ENCODE measurements around the gene CADM2. TPM values are rescaled to one million over a fixed set of nuclear protein-coding genes. Genes with fewer than 3 reads are reported as not detected.

CADM2 gene
- total RNA-seq, 1 experiment from 2014 or later: not detected

DNA sequence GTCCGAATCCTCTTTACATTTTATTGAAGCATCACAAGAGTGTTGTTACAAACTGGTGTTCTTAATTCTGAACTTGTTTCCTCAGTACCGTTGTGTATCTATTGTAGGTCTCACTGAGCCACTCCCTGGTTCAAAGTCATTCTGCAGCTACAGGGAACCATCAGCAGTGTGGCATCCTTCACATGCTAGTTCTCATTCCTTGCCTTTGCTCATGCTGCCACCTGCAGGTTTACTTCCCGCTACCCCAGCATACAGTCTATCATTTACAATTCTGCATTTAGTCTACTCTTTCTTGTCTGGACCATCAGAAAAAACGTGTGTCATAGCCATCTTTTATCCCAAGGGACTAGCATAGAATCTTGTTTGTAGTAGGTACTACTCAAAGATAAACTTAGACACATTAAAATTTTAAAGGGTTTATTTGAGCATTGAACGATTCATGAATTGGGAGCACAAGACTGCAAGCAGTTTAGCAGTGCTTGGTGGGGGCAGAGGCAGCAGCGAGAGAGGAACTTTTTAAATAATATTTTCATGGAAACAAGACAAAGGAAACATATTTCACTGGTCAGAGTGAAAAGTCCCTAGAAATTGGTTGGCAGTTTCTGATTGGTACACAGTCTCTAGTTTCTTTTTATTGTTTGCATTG lies 402.1 kb downstream of the CADM2 start:
- BruUV-seq (replicated peaks): no TSS peak
- Histone ChIP-seq H2AFZ (ENCODE audit: low read depth, low read length, poor library complexity, severe bottlenecking) (no peak overlapping the region), H4K20me1 (ENCODE audit: insufficient read depth) (no peaks in the 10 kb centered on the region), H3K4me1 (ENCODE audit: control insufficient read depth in 1 of 2, insufficient read depth in 2 of 2, low read length in 2 of 2) (no peaks in the 10 kb centered on the region), H3K9me2 (ENCODE audit: insufficient read depth) (no peaks in the 10 kb centered on the region), H3K79me2 (ENCODE audit: insufficient read depth, low read length) (no peaks in the 10 kb centered on the region), H3K27ac (ENCODE audit: low read depth, low read length) (no peak overlapping the region), H3K27me3 (ENCODE audit: insufficient read depth, low read length) (no peaks in the 10 kb centered on the region), H3K36me3 (ENCODE audit: control insufficient read depth in 1 of 2, insufficient read depth in 2 of 2, low read length in 2 of 2) (no peaks in the 10 kb centered on the region), H3K9me3 (ENCODE audit: control insufficient read depth in 1 of 2, insufficient read depth in 1 of 2, low read depth in 1 of 2, low read length in 2 of 2) (peaks cover 4 to 25% of the 10 kb centered on the region in 2 experiments; a peak in 2 of 4 replicates), H3K4me2 (ENCODE audit: low read length) (no peak overlapping the region), H3K4me3 (replicated peaks in 1 of 2; ENCODE audit: low read depth in 1 of 2, low read length in 2 of 2) (no peak overlapping the region), H3K9ac (ENCODE audit: low read length) (no peak overlapping the region)
- POLR2A ChIA-PET: no interaction called here
- TF ChIP-seq SIN3A (IDR thresholded peaks at IDR 0.05; ENCODE audit: low read depth): no peak
- peak; percentile 41 for TF ChIP-seq TCF7L2 (IDR thresholded peaks at IDR 0.05; ENCODE audit: borderline replicate concordance, extremely low read depth, insufficient read depth, insufficient read length)
- ATAC-seq: no peak
- intact Hi-C loops (cut with micrococcal nuclease): no loop called here
- CTCF ChIA-PET: no interaction called here
- DNase-seq (ENCODE audit: low read depth, low spot score): no peak
- RAD21 ChIA-PET (ENCODE audit: low non-redundant PET in 1 of 2, low total read pairs in 2 of 2, uncharacterized antibody in 2 of 2, unreplicated experiment in 2 of 2): no interaction called here

DNA sequence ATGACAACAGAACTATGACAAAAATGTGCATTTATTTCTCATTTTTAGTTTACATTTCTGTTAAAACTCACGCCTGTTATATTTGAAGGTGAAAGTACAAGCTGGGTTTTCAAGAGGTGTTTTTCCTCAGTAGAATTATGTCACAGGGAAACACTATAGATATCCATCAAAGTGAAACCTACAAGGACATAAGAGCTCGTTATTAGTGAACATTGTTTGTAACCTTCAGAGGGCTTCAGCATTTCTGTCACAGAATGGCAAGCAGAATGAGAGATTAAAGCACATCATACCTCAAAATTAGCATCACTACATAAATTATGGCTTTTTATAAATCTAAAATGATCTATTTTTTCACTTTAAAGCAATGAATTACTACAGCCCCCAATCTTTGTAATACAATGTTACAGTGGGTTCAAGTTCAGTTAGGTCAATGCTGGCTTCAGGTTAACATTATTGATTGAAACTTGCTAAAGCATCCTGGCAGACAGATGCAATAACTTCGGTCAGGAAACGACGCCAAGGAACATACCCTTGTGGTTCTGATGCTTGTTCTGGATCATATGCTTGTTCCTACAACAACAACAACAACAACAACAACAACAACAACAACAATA lies 405.6 kb downstream of the CADM2 start:
- POLR2A ChIA-PET: no interaction called here
- TF ChIP-seq FOSL1 (IDR thresholded peaks at IDR 0.05; ENCODE audit: low read depth): no peak
- no peak for TF ChIP-seq CBX3 (IDR thresholded peaks at IDR 0.05; ENCODE audit: low read depth)
- TF ChIP-seq, protein P1, sequence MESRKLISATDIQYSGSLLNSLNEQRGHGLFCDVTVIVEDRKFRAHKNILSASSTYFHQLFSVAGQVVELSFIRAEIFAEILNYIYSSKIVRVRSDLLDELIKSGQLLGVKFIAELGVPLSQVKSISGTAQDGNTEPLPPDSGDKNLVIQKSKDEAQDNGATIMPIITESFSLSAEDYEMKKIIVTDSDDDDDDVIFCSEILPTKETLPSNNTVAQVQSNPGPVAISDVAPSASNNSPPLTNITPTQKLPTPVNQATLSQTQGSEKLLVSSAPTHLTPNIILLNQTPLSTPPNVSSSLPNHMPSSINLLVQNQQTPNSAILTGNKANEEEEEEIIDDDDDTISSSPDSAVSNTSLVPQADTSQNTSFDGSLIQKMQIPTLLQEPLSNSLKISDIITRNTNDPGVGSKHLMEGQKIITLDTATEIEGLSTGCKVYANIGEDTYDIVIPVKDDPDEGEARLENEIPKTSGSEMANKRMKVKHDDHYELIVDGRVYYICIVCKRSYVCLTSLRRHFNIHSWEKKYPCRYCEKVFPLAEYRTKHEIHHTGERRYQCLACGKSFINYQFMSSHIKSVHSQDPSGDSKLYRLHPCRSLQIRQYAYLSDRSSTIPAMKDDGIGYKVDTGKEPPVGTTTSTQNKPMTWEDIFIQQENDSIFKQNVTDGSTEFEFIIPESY (IDR thresholded peaks at IDR 0.05; ENCODE audit: extremely low read depth, insufficient replicate concordance, low read length): no peak
- TF ChIP-seq, protein P2, sequence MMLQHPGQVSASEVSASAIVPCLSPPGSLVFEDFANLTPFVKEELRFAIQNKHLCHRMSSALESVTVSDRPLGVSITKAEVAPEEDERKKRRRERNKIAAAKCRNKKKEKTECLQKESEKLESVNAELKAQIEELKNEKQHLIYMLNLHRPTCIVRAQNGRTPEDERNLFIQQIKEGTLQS (IDR thresholded peaks at IDR 0.05): no peak
- TF ChIP-seq, protein P3, sequence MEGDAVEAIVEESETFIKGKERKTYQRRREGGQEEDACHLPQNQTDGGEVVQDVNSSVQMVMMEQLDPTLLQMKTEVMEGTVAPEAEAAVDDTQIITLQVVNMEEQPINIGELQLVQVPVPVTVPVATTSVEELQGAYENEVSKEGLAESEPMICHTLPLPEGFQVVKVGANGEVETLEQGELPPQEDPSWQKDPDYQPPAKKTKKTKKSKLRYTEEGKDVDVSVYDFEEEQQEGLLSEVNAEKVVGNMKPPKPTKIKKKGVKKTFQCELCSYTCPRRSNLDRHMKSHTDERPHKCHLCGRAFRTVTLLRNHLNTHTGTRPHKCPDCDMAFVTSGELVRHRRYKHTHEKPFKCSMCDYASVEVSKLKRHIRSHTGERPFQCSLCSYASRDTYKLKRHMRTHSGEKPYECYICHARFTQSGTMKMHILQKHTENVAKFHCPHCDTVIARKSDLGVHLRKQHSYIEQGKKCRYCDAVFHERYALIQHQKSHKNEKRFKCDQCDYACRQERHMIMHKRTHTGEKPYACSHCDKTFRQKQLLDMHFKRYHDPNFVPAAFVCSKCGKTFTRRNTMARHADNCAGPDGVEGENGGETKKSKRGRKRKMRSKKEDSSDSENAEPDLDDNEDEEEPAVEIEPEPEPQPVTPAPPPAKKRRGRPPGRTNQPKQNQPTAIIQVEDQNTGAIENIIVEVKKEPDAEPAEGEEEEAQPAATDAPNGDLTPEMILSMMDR (IDR thresholded peaks at IDR 0.05 in 2 of 3, conservative IDR thresholded peaks at IDR 0.05 in 1 of 3; ENCODE audit: borderline replicate concordance in 1 of 3, insufficient read depth in 1 of 3, low read depth in 2 of 3, low read length in 2 of 3): no peak
- Histone ChIP-seq H3K9ac (ENCODE audit: low read length) (no peak overlapping the region), H3K4me3 (replicated peaks in 1 of 2; ENCODE audit: low read depth in 1 of 2, low read length in 2 of 2) (no peak overlapping the region), H3K27me3 (ENCODE audit: insufficient read depth, low read length) (no peaks in the 10 kb centered on the region), H3K9me3 (ENCODE audit: control insufficient read depth in 1 of 2, insufficient read depth in 1 of 2, low read depth in 1 of 2, low read length in 2 of 2) (peaks cover 0 to 34% of the 10 kb centered on the region in 2 experiments; a peak in 2 of 4 replicates), H3K79me2 (ENCODE audit: insufficient read depth, low read length) (no peaks in the 10 kb centered on the region), H2AFZ (ENCODE audit: low read depth, low read length, poor library complexity, severe bottlenecking) (no peak overlapping the region), H3K36me3 (ENCODE audit: control insufficient read depth in 1 of 2, insufficient read depth in 2 of 2, low read length in 2 of 2) (no peaks in the 10 kb centered on the region), H4K20me1 (ENCODE audit: insufficient read depth) (no peaks in the 10 kb centered on the region), H3K9me2 (ENCODE audit: insufficient read depth) (no peaks in the 10 kb centered on the region), H3K4me1 (ENCODE audit: control insufficient read depth in 1 of 2, insufficient read depth in 2 of 2, low read length in 2 of 2) (no peaks in the 10 kb centered on the region), H3K4me2 (ENCODE audit: low read length) (no peak overlapping the region), H3K27ac (ENCODE audit: low read depth, low read length) (no peak overlapping the region)
- CTCF ChIA-PET: no interaction called here
- intact Hi-C loops (cut with micrococcal nuclease): no loop called here
- ATAC-seq (no peak), DNase-seq (ENCODE audit: low read depth, low spot score) (no peak)
- no TSS peak for BruUV-seq (replicated peaks)
- RAD21 ChIA-PET (ENCODE audit: low non-redundant PET in 1 of 2, low total read pairs in 2 of 2, uncharacterized antibody in 2 of 2, unreplicated experiment in 2 of 2): no interaction called here
